Kidney (tissue), 14 donors: ENCODE results near the gene PTPRO. TPM values are rescaled to one million over a fixed set of nuclear protein-coding genes. Genes with fewer than 3 reads are reported as not detected.

ENCODE experiments used
- DNase-seq, 5 donors: peaks; one replicate each; pipeline ENCODE4 v3.0.0-alpha.2; 2013 to 2020
- FAIRE-seq: peaks from 2 replicates; lab custom pipeline; 2012; peaks lifted over from hg19 to GRCh38; lab: Jason Lieb, UNC
- H3K27ac ChIP-seq, 2 donors: one replicate each; pipeline ENCODE4 v1.7.0; 2013; ENCODE audit warnings: low read depth in 2 of 2, low read length in 2 of 2, inconsistent platforms in 1 of 2
- H3K27me3 ChIP-seq: one replicate; pipeline ENCODE4 v1.7.1; 2013; ENCODE audit warnings: low read length, inconsistent platforms; ENCODE audit not compliant: control insufficient read depth, insufficient read depth
- H3K36me3 ChIP-seq, 3 donors: one replicate each; pipeline versions ENCODE4 v1.7.0 to v1.7.1; 2013; ENCODE audit warnings: low read length in 3 of 3, control low read depth in 1 of 3, inconsistent platforms in 1 of 3; ENCODE audit not compliant: insufficient read depth in 3 of 3, control insufficient read depth in 2 of 3
- H3K4me1 ChIP-seq, 3 donors: one replicate each; pipeline versions ENCODE4 v1.7.0 to v1.7.1; 2013; ENCODE audit warnings: low read length in 3 of 3, inconsistent platforms in 1 of 3, low read depth in 1 of 3; ENCODE audit not compliant: control insufficient read depth in 2 of 3, insufficient read depth in 2 of 3
- H3K4me3 ChIP-seq, 3 donors: one replicate each; pipeline versions ENCODE4 v1.7.0 to v1.8.1; 2013; ENCODE audit warnings: low read length in 3 of 3, control low read depth in 1 of 3, inconsistent platforms in 1 of 3
- H3K9ac ChIP-seq, 3 donors: one replicate each; pipeline versions ENCODE4 v1.7.0 to v1.7.1; 2013; ENCODE audit warnings: low read length in 3 of 3, control low read depth in 1 of 3, inconsistent platforms in 1 of 3
- H3K9me3 ChIP-seq, 3 donors: one replicate each; pipeline versions ENCODE4 v1.7.0 to v1.7.1; 2013; ENCODE audit warnings: low read length in 3 of 3, control low read depth in 1 of 3, inconsistent platforms in 1 of 3; ENCODE audit not compliant: control insufficient read depth in 2 of 3, insufficient read depth in 1 of 3
- intact Hi-C: fragments of 100-400 bp; cut with DNase I; formaldehyde crosslinking; loops from one replicate; pipeline ENCODE4 v1.11.1; 2022
- polyA plus RNA-seq: library from polyadenylated mRNA; stranded (reverse); fragments of 350-450 nt; fragmentation: Illumina TruSeq; extraction: RNeasy Lipid Tissue Mini Kit (QIAGEN cat#74804); gene quantifications from one replicate; pipeline ENCODE4 v1.2.3, GENCODE V29; 2014; ENCODE audit warnings: low read depth, low replicate concordance; ENCODE audit not compliant: insufficient read depth
- total RNA-seq: library from RNA; stranded (reverse); fragmentation: NEBNext Ultra II Directional; extraction: Animal tissue kit (Norgen Biotek cat#: 25700); gene quantifications from one replicate; pipeline ENCODE4 v1.2.1, GENCODE V29; 2021
- TF ChIP-seq, protein P1 (sequence below): IDR thresholded peaks from 3 replicates; pipeline ENCODE4 v1.5.1; 2012; ENCODE audit warnings: mild to moderate bottlenecking, moderate library complexity, borderline replicate concordance; ENCODE audit not compliant: insufficient read depth; ENCODE audit errors: extremely low read depth
- donor health status: control.
- donor health status: control.
- donor health status: control.
- donor health status: control.
- donor health status: control.
- donor health status: DM: yes; HTN: yes; CAD: no.
- donor health status: Normal renal cell carcinoma (clear cell type).

The PTPRO gene
- total and polyA plus RNA-seq, 2 donors from 2014 or later, result 4.6 to 44.0 TPM

DNA sequence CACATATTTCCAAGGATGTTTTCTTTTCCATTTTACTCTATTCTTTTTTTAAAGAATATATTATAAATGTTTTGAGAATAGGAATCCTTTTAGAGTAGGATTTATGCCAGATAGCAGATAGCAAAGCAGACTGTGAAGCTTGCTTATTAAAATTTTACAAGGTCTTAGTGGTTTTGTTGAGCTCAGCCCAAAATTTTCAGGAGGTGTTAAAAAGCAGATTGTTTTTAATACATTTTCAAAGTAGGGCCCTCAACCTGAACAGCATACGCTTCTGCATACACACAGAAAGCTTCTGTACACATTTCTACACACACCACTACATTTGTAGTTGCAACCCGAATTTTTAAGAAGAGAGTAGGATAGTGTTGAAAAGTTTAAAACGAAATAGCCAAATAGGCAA is 315.9 kb downstream of the PTPRO start:
- Histone ChIP-seq H3K9me3 (no peaks in the 10 kb centered on the region), H3K27ac (no peak overlapping the region), H3K4me3 (no peak overlapping the region), H3K27me3 (no peaks in the 10 kb centered on the region), H3K9ac (no peak overlapping the region), H3K36me3 (peaks cover 0 to 15% (median 6%) of the 10 kb centered on the region in 3 donors), H3K4me1 (peaks cover 0 to 6% (median 0%) of the 10 kb centered on the region in 3 donors)
- intact Hi-C loops, result no loop called here
- no peak for DNase-seq
- TF ChIP-seq, protein P1, sequence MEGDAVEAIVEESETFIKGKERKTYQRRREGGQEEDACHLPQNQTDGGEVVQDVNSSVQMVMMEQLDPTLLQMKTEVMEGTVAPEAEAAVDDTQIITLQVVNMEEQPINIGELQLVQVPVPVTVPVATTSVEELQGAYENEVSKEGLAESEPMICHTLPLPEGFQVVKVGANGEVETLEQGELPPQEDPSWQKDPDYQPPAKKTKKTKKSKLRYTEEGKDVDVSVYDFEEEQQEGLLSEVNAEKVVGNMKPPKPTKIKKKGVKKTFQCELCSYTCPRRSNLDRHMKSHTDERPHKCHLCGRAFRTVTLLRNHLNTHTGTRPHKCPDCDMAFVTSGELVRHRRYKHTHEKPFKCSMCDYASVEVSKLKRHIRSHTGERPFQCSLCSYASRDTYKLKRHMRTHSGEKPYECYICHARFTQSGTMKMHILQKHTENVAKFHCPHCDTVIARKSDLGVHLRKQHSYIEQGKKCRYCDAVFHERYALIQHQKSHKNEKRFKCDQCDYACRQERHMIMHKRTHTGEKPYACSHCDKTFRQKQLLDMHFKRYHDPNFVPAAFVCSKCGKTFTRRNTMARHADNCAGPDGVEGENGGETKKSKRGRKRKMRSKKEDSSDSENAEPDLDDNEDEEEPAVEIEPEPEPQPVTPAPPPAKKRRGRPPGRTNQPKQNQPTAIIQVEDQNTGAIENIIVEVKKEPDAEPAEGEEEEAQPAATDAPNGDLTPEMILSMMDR, result no peak
- no peak for FAIRE-seq

DNA sequence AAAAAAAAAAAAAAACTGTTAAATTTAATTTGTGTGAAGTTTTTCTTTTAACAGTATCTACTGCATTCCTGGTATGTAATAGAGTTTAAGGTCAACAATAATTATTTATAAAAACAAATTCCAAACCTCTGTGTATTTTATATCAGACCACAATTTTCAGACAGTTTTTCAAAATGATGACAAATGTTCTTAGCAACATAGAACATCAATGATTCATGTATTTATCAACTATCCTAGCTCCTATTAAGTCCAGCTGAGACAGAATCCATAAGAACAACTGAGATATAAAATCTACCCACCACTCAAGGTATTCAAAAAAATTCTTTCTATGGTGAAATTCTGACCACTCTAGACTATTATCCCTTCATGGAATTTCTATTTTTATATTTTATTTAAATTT is 322.4 kb downstream of the PTPRO start:
- peaks cover 0 to 21% (median 11%) of the 10 kb centered on the region in 3 donors for H3K36me3 ChIP-seq
- DNase-seq, result no peak
- no peaks in the 10 kb centered on the region for H3K9me3 ChIP-seq
- H3K4me1 ChIP-seq, result no peaks in the 10 kb centered on the region
- no peak overlapping the region for H3K27ac ChIP-seq
- FAIRE-seq, result no peak
- no peak overlapping the region for H3K4me3 ChIP-seq
- H3K9ac ChIP-seq, result no peak overlapping the region
- TF ChIP-seq, protein P1, result no peak
- intact Hi-C loops, result no loop called here
- no peaks in the 10 kb centered on the region for H3K27me3 ChIP-seq

DNA sequence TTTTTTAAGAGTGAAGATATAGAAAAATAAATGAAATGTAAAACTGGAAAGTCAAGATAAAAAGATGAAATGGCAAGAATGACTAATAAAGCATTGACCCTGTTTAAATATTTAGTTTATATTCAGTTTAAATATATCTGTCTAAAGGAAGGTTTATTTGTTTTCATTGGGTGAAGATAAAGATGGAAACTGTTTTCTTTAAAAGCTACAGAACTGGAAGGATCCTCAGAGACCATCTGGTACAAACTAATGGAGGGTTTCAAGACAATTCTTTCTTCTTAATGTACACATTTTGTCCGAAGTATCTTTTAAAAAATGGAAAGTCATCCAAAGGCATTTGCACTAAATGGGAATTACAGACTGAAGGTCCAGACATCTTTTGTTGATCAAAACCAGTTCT is 324.3 kb downstream of the PTPRO start:
- H3K4me1 ChIP-seq, result no peaks in the 10 kb centered on the region
- H3K9me3 ChIP-seq, result no peaks in the 10 kb centered on the region
- intact Hi-C loops, result no loop called here
- no peak overlapping the region for H3K27ac ChIP-seq
- no peaks in the 10 kb centered on the region for H3K27me3 ChIP-seq
- no peak overlapping the region for H3K4me3 ChIP-seq
- peaks cover 0 to 10% (median 5%) of the 10 kb centered on the region in 3 donors for H3K36me3 ChIP-seq
- DNase-seq, result no peak
- FAIRE-seq, result no peak
- no peak overlapping the region for H3K9ac ChIP-seq
- TF ChIP-seq, protein P1, result no peak

Other genes with a start within 250 kb of the PTPRO start
- gene RERG, start 101.1 kb upstream of the PTPRO start, total RNA-seq, result 44.7 TPM
- gene RERG, start 101.1 kb upstream of the PTPRO start, polyA plus RNA-seq, result 29.3 TPM